Neural crest cell (in vitro differentiated cells): ENCODE data around the gene KCNIP4. TPM values are rescaled to one million over a fixed set of nuclear protein-coding genes. Genes with fewer than 3 reads are reported as not detected.

Source experiments
- DNase-seq: peaks from one replicate; pipeline ENCODE4 v3.0.0; 2021; ENCODE audit warnings: low read depth, mixed read lengths, low spot score
- H3K27ac Mint-ChIP-seq: one replicate; pipeline ENCODE4 v1.8.0; 2021; ENCODE audit warnings: mild to moderate bottlenecking, mixed read lengths; ENCODE audit not compliant: unreplicated experiment
- H3K27me3 Mint-ChIP-seq: 2 replicates; pipeline ENCODE4 v1.8.0; 2021; ENCODE audit warnings: low read depth, mild to moderate bottlenecking, mixed read lengths
- H3K36me3 Mint-ChIP-seq: 2 replicates; pipeline ENCODE4 v1.8.0; 2021; ENCODE audit warnings: low read depth, mild to moderate bottlenecking, mixed read lengths
- H3K4me1 Mint-ChIP-seq: 2 replicates; pipeline ENCODE4 v1.8.0; 2021; ENCODE audit warnings: mixed read lengths
- H3K4me3 Mint-ChIP-seq: one replicate; pipeline ENCODE4 v1.8.0; 2021; ENCODE audit warnings: mild to moderate bottlenecking, mixed read lengths
- H3K9me3 Mint-ChIP-seq: 2 replicates; pipeline ENCODE4 v1.8.0; 2021; ENCODE audit warnings: mixed read lengths
- CTCF ChIP-seq: fragments of 200-600 bp; sonication (generic); conservative IDR thresholded peaks from 2 replicates; pipeline ENCODE4 v1.5.0; 2021; ENCODE audit warnings: antibody characterized with exemption, mild to moderate bottlenecking
- total RNA-seq: library from RNA; stranded (reverse); gene quantifications from 2 replicates; pipeline ENCODE4 v1.2.1, GENCODE V29; 2021

KCNIP4 gene
- total RNA-seq, 1 donor from 2014 or later = 0.33 TPM

GRCh38 chr4:21097026-21097425, 851.5 kb downstream of the KCNIP4 start:
- no peak overlapping the region for H3K4me3 Mint-ChIP-seq
- H3K27ac Mint-ChIP-seq = no peak overlapping the region
- H3K27me3 Mint-ChIP-seq = peaks cover 7% of the 10 kb centered on the region
- H3K36me3 Mint-ChIP-seq = no peaks in the 10 kb centered on the region
- peaks cover 3% of the 10 kb centered on the region for H3K9me3 Mint-ChIP-seq
- H3K4me1 Mint-ChIP-seq = no peaks in the 10 kb centered on the region
- TF ChIP-seq CTCF = no peak
- no peak for DNase-seq

GRCh38 chr4:21092531-21092930, 856.0 kb downstream of the KCNIP4 start:
- Mint-ChIP-seq H3K4me3 (no peak overlapping the region), H3K27ac (no peak overlapping the region), H3K36me3 (no peaks in the 10 kb centered on the region), H3K9me3 (no peaks in the 10 kb centered on the region), H3K4me1 (no peaks in the 10 kb centered on the region), H3K27me3 (no peaks in the 10 kb centered on the region)
- no peak for DNase-seq
- no peak for TF ChIP-seq CTCF

- no peak overlapping the region for H3K4me3 Mint-ChIP-seq
- DNase-seq = no peak
- H3K27ac Mint-ChIP-seq = no peak overlapping the region
- TF ChIP-seq CTCF = no peak
- no peaks in the 10 kb centered on the region for H3K36me3 Mint-ChIP-seq
- H3K4me1 Mint-ChIP-seq = no peaks in the 10 kb centered on the region
- H3K9me3 Mint-ChIP-seq = no peaks in the 10 kb centered on the region
- H3K27me3 Mint-ChIP-seq = no peaks in the 10 kb centered on the region
Observed at GRCh38 chr4:21090094-21090666, 858.4 kb downstream of the KCNIP4 start.

GRCh38 chr4:21083413-21083812, 865.2 kb downstream of the KCNIP4 start:
- no peak for TF ChIP-seq CTCF
- no peaks in the 10 kb centered on the region for H3K27me3 Mint-ChIP-seq
- H3K4me1 Mint-ChIP-seq = no peaks in the 10 kb centered on the region
- no peak overlapping the region for H3K27ac Mint-ChIP-seq
- no peaks in the 10 kb centered on the region for H3K36me3 Mint-ChIP-seq
- H3K4me3 Mint-ChIP-seq = no peak overlapping the region
- H3K9me3 Mint-ChIP-seq = no peaks in the 10 kb centered on the region
- no peak for DNase-seq

- H3K4me1 Mint-ChIP-seq = no peaks in the 10 kb centered on the region
- H3K27ac Mint-ChIP-seq = no peak overlapping the region
- H3K27me3 Mint-ChIP-seq = no peaks in the 10 kb centered on the region
- no peaks in the 10 kb centered on the region for H3K9me3 Mint-ChIP-seq
- no peak for DNase-seq
- TF ChIP-seq CTCF = no peak
- H3K36me3 Mint-ChIP-seq = no peaks in the 10 kb centered on the region
- no peak overlapping the region for H3K4me3 Mint-ChIP-seq
Observed at GRCh38 chr4:21077967-21078366, 870.6 kb downstream of the KCNIP4 start.
